DND-41 (cell line): Measurements from ENCODE around the gene ERMAP.
A peak's percentile ranks its signal among the peaks of the same experiment; 100 is the strongest.

Experiments used
- ATAC-seq: fragments of 200-7000 bp; cut with Tn5 transposase; 3 replicates; pipeline ENCODE4 v1.9.1; 2021; ENCODE audit warnings: low read depth; ENCODE audit not compliant: insufficient read depth
- DNase-seq: peaks from one replicate; pipeline ENCODE4 v3.0.0-alpha.2; 2020
- H2AFZ ChIP-seq: 2 replicates; pipeline ENCODE4 v1.6.0; 2012; ENCODE audit warnings: low read depth, low read length
- H3K27ac ChIP-seq: 2 replicates; pipeline ENCODE4 v1.5.1; 2012; ENCODE audit warnings: low read length, inconsistent platforms
- H3K27me3 ChIP-seq: fragments of 200-600 bp; sonication (generic); 2 replicates; pipeline ENCODE4 v1.6.0; 2012; ENCODE audit warnings: low read length, mild to moderate bottlenecking, inconsistent platforms; ENCODE audit not compliant: insufficient read depth, poor library complexity
- H3K36me3 ChIP-seq: 2 replicates; pipeline ENCODE4 v1.5.1; 2012; ENCODE audit warnings: low read length, inconsistent platforms; ENCODE audit not compliant: insufficient read depth
- H3K4me1 ChIP-seq: 2 replicates; pipeline ENCODE4 v1.5.1; 2012; ENCODE audit warnings: mild to moderate bottlenecking, low read length; ENCODE audit not compliant: insufficient read depth
- H3K4me2 ChIP-seq: 2 replicates; pipeline ENCODE4 v1.6.0; 2012; ENCODE audit warnings: mild to moderate bottlenecking, moderate library complexity, low read length, inconsistent platforms; ENCODE audit not compliant: insufficient read depth
- H3K4me3 ChIP-seq, 2 experiments: fragments of 200-600 bp in 1 of 2; shearing (Covaris generic) in 1 of 2; 2 replicates each; pipeline ENCODE4 v1.5.1; 2012 to 2016; ENCODE audit warnings: inconsistent platforms in 2 of 2, low read length in 2 of 2, mild to moderate bottlenecking in 2 of 2, low read depth in 1 of 2, moderate library complexity in 1 of 2
- H3K79me2 ChIP-seq: 2 replicates; pipeline ENCODE4 v1.6.0; 2012; ENCODE audit warnings: low read length, inconsistent platforms; ENCODE audit not compliant: insufficient read depth
- H3K9ac ChIP-seq: 2 replicates; pipeline ENCODE4 v1.6.0; 2012; ENCODE audit warnings: low read depth, mild to moderate bottlenecking, inconsistent platforms, low read length, moderate library complexity
- H3K9me3 ChIP-seq: 2 replicates; pipeline ENCODE4 v1.5.1; 2012; ENCODE audit warnings: low read length, moderate library complexity, mild to moderate bottlenecking, inconsistent platforms; ENCODE audit not compliant: insufficient read depth, severe bottlenecking
- H4K20me1 ChIP-seq: 2 replicates; pipeline ENCODE4 v1.6.0; 2012; ENCODE audit warnings: low read length; ENCODE audit not compliant: insufficient read depth
- CTCF ChIP-seq: IDR thresholded peaks from 2 replicates; pipeline ENCODE4 v1.5.1; 2012; ENCODE audit warnings: borderline replicate concordance, low read length, moderate library complexity, mild to moderate bottlenecking; ENCODE audit not compliant: poor library complexity, severe bottlenecking; ENCODE audit errors: extremely low read depth
- EZH2 ChIP-seq: IDR thresholded peaks from 3 replicates; pipeline ENCODE4 v1.6.1; 2012; ENCODE audit warnings: borderline replicate concordance, low read depth, mild to moderate bottlenecking, moderate library complexity, low read length, inconsistent platforms; ENCODE audit not compliant: severe bottlenecking

ERMAP gene

GRCh38 chr1:42816585-42817439, at the start of gene ERMAP, which contains the start of gene SVBP:
Gene ERMAP (plus strand): TSS chr1:42817122. CDS start chr1:42830449, 13,327 bp downstream.
Gene SVBP (minus strand): TSS chr1:42817397. CDS start chr1:42816544, 853 bp downstream.
- H3K27me3 ChIP-seq: no peaks in the 10 kb centered on the region
- H3K36me3 ChIP-seq: no peaks in the 10 kb centered on the region; the same call in 1 of the 2 replicates
- H3K4me1 ChIP-seq: peaks cover 24% of the 10 kb centered on the region
- peak; percentile 87 for ATAC-seq
- H3K9ac ChIP-seq: peak within 1 kb of the TSS; percentile 93
- H4K20me1 ChIP-seq: no peaks in the 10 kb centered on the region
- H3K4me3 ChIP-seq: peak within 1 kb of the TSS; percentile 84 to 94
- H3K27ac ChIP-seq: peak within 1 kb of the TSS; percentile 99
- H3K9me3 ChIP-seq: no peaks in the 10 kb centered on the region
- peak within 1 kb of the TSS; percentile 94 for H2AFZ ChIP-seq
- peak; percentile 93 for DNase-seq
- no peak for TF ChIP-seq CTCF
- no peak for TF ChIP-seq EZH2
- H3K79me2 ChIP-seq: 0 out of 2 replicates have a peak, but pooled peaks cover 6% of the 10 kb centered on the region
- peak within 1 kb of the TSS; percentile 94 for H3K4me2 ChIP-seq

GRCh38 chr1:42767510-42768000, 49.4 kb upstream of the ERMAP start:
- peak overlapping the region; percentile 85 for H3K9ac ChIP-seq
- peak overlapping the region; percentile 83 for H3K27ac ChIP-seq
- no peaks in the 10 kb centered on the region for H3K27me3 ChIP-seq
- no peak for TF ChIP-seq CTCF
- TF ChIP-seq EZH2: no peak
- peak overlapping the region; percentile 51 to 75 for H3K4me3 ChIP-seq
- no peaks in the 10 kb centered on the region for H3K9me3 ChIP-seq
- ATAC-seq (peak; percentile 49), DNase-seq (no peak)
- peaks cover 32% of the 10 kb centered on the region for H3K4me1 ChIP-seq
- no peaks in the 10 kb centered on the region; the same call in 1 of the 2 replicates for H4K20me1 ChIP-seq
- peak overlapping the region; percentile 88 for H3K4me2 ChIP-seq
- H2AFZ ChIP-seq: peak overlapping the region; percentile 89
- peaks cover 68% of the 10 kb centered on the region for H3K79me2 ChIP-seq
- no peaks in the 10 kb centered on the region for H3K36me3 ChIP-seq

GRCh38 chr1:42768172-42768571, 48.8 kb upstream of the ERMAP start:
- ATAC-seq (no peak), DNase-seq (no peak)
- Histone ChIP-seq H3K27me3 (no peaks in the 10 kb centered on the region), H3K4me1 (peaks cover 32% of the 10 kb centered on the region), H2AFZ (peak overlapping the region; percentile 89), H3K4me2 (peak overlapping the region; percentile 88), H3K79me2 (peaks cover 70% of the 10 kb centered on the region), H3K4me3 (peak overlapping the region; percentile 51 to 75; a peak in 3 of 4 replicates), H3K9me3 (no peaks in the 10 kb centered on the region), H3K36me3 (peaks cover 2% of the 10 kb centered on the region; the same call in 1 of the 2 replicates), H3K27ac (peak overlapping the region; percentile 83; the same call in 1 of the 2 replicates), H3K9ac (peak overlapping the region; percentile 85), H4K20me1 (no peaks in the 10 kb centered on the region; the same call in 1 of the 2 replicates)
- TF ChIP-seq EZH2 (no peak), CTCF (no peak)
